CD1c-positive myeloid dendritic cell (primary cell): Measurements from ENCODE around the gene ERAP2.
"Not testable (repeated sequence)": the region's sequence is repeated elsewhere in the genome, so short reads cannot be mapped to it uniquely, and the experiment has no call there.

Experiments
- DNase-seq: peaks from one replicate; pipeline ENCODE4 v3.0.0-alpha.2; 2016; ENCODE audit errors: extremely low spot score

ERAP2 gene, protein sequence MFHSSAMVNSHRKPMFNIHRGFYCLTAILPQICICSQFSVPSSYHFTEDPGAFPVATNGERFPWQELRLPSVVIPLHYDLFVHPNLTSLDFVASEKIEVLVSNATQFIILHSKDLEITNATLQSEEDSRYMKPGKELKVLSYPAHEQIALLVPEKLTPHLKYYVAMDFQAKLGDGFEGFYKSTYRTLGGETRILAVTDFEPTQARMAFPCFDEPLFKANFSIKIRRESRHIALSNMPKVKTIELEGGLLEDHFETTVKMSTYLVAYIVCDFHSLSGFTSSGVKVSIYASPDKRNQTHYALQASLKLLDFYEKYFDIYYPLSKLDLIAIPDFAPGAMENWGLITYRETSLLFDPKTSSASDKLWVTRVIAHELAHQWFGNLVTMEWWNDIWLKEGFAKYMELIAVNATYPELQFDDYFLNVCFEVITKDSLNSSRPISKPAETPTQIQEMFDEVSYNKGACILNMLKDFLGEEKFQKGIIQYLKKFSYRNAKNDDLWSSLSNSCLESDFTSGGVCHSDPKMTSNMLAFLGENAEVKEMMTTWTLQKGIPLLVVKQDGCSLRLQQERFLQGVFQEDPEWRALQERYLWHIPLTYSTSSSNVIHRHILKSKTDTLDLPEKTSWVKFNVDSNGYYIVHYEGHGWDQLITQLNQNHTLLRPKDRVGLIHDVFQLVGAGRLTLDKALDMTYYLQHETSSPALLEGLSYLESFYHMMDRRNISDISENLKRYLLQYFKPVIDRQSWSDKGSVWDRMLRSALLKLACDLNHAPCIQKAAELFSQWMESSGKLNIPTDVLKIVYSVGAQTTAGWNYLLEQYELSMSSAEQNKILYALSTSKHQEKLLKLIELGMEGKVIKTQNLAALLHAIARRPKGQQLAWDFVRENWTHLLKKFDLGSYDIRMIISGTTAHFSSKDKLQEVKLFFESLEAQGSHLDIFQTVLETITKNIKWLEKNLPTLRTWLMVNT

GRCh38 chr5:96876292-96876850 is at the start of gene ERAP2:
ERAP2 (plus strand) TSS chr5:96876500; CDS start chr5:96879686, 3,186 bp downstream.
- peak; percentile 64 for DNase-seq

- DNase-seq = no peak
These were observed 47.0 kb upstream of the ERAP2 start for GRCh38 chr5:96829297-96829696.

DNA sequence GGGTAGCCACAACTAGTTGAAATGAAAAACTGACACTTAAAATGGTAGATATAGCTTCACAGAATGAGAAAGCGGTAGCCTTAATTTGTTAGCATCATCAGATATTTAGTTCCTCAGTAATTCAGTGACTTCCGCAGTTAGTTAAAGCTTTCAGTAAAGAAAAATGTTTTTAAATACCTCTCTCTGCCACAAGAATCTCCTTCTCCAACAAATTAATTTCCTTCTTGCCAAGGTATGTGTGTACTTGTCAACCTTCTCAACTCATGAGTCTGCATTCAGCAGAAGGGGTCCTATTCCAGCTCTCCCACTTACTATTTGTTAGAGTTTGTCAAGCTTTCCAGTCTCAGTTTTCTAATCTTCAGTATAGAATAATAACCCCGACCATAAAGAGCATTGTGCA is 42.3 kb upstream of the ERAP2 start:
- DNase-seq = no peak

DNA sequence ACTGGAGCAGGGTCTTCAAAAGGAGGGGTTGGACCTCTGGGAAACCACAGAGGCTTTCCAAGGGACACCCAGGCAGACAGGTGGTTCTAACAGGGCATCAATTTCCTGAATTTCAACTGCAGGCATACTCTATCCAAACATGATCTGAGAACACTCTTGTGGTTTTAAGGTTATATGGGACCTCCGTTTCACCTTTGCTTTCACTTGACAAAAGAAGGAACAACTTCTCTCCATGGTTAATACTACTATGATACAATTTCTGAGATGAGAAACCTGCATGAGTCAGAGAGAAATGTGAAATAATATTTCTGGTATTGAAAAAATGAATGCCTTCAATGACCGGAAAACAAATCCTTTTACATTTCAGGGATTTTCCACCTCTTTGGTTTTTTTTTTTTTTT is 40.5 kb upstream of the ERAP2 start:
- DNase-seq = no peak

DNA sequence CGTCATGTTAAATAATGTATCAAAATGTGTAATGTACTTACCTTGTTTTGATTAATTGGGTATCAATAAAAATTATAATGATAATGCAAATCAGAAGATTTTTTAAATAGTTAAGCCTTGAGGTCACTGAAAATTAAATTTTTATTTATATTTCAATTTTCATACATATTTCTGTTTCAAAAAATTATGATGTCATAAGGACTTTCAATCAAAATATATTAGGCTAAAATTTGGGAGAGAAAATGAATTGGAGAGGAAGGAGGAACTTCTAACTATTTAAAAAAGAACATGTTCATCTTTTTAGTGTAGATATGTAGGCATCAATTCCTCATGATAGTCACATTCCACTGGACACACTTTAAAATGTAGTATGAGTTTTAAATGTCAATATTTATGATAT is 39.5 kb upstream of the ERAP2 start:
- no peak for DNase-seq

DNA sequence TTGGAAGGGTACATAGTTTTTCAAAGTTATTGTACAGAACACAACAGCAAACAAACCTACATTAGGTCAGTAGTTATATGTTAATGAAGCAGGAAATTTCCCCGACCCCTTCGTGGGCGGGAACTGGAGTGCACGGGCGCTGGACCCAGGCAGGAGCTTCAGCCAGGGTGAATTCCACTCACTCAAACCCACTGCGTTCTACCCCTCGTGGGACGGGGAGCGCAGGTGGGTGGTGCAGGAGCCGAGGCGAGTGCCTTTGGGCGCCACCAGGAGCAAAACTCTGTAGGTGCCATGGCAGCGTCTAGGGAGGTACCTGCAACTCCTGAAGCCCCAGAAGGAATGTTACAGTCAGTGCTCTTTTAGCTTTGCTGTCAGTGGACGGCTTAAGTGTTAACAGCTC is 39.0 kb upstream of the ERAP2 start:
- DNase-seq = no peak

DNA sequence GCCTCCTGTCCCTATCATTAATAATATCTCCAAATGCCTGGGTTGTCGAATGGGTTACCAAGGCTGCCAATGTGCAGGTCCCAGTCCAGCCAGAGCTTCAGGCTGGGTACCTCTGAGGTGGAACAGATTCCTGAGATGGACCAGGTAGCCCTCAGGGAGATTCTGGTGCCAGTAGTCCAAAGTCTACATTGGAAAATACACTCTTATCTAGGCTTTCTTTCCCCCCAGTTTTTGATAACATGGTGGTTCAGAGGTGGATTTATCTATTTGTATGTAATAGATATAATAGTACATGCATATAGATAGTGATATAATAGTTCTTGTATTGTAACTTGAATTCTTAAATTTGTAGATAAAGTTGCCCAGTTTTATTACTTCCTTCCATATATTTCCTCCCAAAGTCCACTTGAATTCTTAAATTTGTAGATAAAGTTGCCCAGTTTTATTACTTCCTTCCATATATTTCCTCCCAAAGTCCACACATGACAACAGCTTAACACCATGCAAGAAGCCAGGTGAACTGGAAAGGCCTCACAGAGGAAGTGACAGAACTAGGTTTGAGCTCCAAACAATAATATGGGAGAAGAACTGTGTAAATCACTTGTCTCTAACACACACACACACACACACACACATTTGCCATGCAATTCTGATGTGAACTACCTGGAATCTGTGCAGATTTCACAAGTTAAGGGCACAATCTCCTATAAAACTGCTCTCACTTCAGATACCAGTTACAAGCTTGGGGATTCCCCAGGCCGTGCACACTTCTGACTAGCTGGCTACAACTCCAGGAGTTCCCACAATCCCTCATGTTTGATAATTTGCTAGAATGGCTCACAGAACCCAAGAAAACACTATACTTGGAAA is 37.9 kb upstream of the ERAP2 start:
- DNase-seq = no peak

GRCh38 chr5:96839071-96839592 is 37.2 kb upstream of the ERAP2 start:
- DNase-seq = no peak

GRCh38 chr5:96841931-96842330 is 34.4 kb upstream of the ERAP2 start:
- DNase-seq = not testable (repeated sequence)

DNA sequence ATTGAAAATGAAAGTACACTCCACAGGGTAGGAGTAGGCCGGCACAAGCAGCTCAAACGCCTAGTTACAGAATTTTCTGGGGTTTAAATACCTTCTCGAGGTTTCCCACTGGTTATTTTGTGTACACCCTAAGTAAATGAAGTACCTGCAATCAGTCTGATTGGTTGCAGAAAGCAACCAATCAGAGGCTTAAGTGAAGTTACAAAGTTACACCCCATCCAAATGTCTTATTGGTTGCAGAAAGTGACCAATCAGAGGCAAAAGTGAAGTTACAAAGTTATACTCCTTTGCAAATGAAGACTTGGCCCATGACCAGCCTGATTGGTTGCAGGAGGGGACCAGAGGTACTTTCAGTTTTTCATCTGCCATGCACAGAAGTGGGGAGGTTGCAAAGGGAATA is 33.2 kb upstream of the ERAP2 start:
- no peak for DNase-seq

DNA sequence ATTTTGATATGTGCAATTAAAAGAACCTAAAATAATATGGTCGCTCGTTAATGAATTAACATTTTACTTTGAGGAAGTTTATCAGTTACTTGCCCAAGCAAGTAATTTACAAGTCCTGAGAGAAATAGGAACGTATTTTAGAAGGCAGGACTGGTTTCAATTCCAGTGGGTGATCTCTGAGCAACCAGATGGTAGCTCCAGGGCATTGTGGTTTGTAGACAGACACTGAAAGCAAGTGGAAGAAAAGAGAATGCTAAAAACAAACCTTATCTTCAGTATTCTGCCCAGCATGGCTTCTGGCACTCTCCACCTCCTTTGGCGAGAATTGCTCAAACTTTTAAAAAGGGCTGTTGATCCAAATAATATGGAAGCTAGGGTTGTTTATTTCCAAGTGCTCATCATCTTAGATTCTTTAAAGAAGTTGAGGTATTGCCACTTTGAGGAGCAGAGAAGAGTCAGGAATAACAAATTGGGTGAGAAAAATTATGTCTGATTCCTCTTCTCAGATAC is 31.8 kb upstream of the ERAP2 start:
- peak; percentile 24 for DNase-seq

DNA sequence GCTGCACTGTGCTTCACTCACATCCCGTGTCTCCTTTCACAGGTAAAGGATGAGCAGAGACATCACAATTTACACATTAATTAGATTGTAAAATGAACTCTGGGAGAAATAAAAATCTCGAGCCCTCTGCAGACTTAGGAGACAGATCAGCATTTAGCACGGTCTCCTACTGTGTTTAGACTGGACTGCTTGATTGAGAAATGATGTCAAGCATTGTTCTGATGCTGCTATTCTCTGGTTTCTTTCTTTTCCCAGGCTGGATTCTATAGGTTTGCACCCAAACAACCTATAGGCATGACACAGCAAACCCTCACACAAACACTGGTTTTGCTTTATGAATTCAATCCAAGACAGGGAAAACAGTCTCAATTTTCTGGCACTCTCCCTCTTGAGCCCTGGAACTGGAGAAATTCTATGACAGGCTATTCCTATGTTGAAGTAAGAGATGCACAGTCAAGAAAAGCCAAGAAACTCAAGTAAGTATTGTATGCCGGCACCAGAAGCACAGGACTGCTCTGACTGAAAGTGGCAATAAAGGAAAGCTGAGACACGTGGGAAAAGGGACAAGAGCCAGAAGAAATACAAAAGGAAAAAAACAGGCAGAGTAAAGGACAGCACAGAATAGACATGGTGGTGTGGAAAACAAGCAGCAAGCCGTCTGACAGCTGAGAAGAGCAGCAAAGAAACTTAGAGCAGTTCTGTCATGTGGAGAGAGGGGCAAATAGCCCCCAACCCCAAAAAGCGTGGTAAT is 24.8 kb upstream of the ERAP2 start:
- no peak for DNase-seq

DNA sequence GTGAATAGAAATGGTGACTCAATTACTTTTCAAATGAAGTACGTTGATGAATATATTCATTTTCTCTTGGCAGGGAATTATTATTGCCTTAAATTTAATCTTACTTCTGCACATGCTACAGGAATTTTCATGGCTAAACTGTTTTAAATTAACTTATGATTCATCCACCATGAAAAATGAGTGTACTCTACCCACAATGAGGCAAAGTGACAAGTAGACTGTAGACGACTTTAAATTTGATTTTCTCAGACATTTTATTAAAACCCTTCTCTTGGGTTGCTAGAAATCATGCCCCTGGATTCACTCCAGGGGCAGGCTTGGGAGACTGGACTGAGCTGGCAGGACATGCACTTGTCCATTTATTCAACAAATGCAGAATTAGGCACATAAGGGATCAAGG is 23.5 kb upstream of the ERAP2 start:
- no peak for DNase-seq

DNA sequence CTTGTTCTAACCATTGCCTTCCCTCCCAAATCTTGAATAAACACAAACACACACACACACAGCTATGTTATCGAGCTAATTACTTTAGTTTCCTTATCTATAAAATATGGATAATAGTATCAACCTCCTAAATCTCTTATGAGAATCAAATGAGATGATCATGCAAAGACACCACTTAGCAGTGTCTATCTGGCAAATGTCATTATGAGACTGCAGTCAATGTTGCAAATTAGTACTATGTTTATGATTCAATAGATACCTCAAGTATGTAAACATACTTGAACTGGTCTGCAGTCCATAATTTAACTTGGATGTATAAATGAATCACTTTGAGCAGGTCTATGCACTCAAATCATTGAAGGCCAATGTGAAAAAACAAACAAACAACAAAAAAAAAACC is 22.2 kb upstream of the ERAP2 start:
- DNase-seq = no peak

DNA sequence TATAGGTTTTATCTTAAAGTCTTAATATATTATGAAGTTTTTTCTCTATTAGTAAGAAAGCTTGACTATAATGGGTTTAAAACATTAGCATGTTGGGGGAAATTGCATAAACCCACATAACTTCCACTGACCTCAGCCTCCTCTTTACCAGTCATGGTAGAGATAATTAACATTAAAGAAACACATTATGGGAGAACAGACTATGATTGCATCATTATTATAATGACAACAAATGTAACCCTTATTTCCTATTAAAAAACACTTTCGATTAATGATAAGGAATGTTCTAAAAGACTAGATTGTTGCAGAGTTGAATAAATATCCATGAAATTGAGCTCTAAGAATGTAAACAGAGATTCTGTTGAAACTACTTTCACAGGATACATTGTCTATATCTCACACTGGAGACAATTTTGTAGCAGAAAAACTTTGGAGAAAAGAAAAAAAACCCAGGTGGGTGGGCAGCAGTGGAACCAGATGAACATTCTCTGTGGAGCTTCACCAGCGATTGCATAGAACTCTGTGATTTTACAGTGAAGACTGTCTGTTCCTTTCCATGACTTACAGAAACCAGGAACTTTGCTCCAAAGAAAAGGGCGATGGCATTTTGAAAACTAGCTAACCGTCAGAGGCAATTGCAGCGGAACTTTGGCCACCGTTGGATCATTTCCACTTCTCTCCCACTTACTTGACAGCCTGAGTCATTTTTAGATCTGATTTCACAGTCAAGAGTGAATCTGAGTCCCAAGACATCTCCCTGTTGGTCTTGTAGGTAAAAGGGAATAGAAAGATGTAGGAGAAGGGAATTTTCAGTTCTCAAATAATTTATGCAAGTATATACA is 21.0 kb upstream of the ERAP2 start:
- DNase-seq = peak; percentile 90

GRCh38 chr5:96856371-96856770 is 19.9 kb upstream of the ERAP2 start:
- no peak for DNase-seq

DNA sequence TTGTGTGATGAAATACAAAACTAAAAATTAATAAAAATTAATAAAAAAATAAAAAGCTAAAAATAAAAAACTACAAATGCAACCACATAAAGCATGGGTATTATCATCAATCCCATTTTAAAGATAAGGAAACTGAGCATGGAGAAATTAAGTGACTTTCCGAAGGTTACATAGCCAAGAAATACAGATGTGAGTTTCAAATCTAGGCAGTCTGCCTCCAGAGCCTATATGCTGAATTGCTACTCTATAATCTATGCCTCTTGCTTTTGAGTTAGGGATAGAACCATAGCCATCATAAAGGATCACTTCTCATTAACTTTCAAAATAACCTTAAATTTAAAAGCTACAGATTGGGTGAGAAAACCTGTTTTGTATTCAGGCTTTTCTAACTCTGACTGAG is 18.8 kb upstream of the ERAP2 start:
- no peak for DNase-seq

DNA sequence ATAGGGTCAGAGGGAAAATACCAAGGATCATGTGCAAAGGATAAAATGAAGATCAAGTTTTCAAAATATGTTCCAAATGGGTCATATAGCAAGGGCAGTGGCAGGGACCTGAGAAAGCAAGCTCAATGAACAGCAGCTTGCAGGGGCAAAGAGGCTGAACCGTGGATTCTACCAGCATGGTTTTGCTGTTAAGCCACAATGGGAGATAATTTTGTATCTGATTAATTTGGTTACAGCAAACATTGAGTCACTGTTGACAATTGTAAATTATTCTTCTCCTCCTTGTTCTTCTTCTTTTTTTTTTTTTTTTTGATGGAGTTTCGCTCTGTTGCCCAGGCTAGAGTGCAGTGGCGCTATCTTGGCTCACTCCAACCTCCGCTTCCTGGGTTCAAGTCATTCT is 18.4 kb upstream of the ERAP2 start:
- no peak for DNase-seq

GRCh38 chr5:96859375-96859774 is 16.9 kb upstream of the ERAP2 start:
- DNase-seq = no peak
